ENCODE results near the gene BEX3. TPM values are rescaled to one million over a fixed set of nuclear protein-coding genes. Genes with fewer than 3 reads are reported as not detected.

Gene BEX3
- total RNA-seq, 2 donors from 2014 or later, result 127 to 136 TPM

- H3K27ac ChIP-seq, result no peak overlapping the region
- no peak overlapping the region for H3K4me3 ChIP-seq
- no peak for TF ChIP-seq CTCF (IDR thresholded peaks at IDR 0.05)
- H3K4me1 ChIP-seq (ENCODE audit: control insufficient read depth in 1 of 2, low read depth in 2 of 2), result no peaks in the 10 kb centered on the region
- H3K36me3 ChIP-seq, result no peaks in the 10 kb centered on the region
- H3K9me3 ChIP-seq, result no peaks in the 10 kb centered on the region
- no peaks in the 10 kb centered on the region for H3K27me3 ChIP-seq (replicated peaks; ENCODE audit: insufficient read depth)
- ATAC-seq (ENCODE audit: insufficient number of reproducible peaks, low FRiP score, low read depth) (no peak), DNase-seq (ENCODE audit: low spot score) (no peak)
These were observed 8.8 kb upstream of the BEX3 start for GRCh38 chrX:103367502-103367901.

- Histone ChIP-seq H3K9me3 (no peaks in the 10 kb centered on the region), H3K4me1 (ENCODE audit: control insufficient read depth in 1 of 2, low read depth in 2 of 2) (no peaks in the 10 kb centered on the region), H3K36me3 (no peaks in the 10 kb centered on the region), H3K27me3 (replicated peaks; ENCODE audit: insufficient read depth) (no peaks in the 10 kb centered on the region), H3K27ac (no peak overlapping the region), H3K4me3 (no peak overlapping the region)
- no peak for TF ChIP-seq CTCF (IDR thresholded peaks at IDR 0.05)
- no peak for DNase-seq (ENCODE audit: low spot score)
- ATAC-seq (ENCODE audit: insufficient number of reproducible peaks, low FRiP score, low read depth), result no peak
These were observed 6.9 kb upstream of the BEX3 start for GRCh38 chrX:103369479-103369878.

GRCh38 chrX:103372886-103373285 is 3.5 kb upstream of the BEX3 start:
- Histone ChIP-seq H3K36me3 (no peaks in the 10 kb centered on the region), H3K27ac (no peak overlapping the region), H3K4me3 (no peak overlapping the region), H3K27me3 (replicated peaks; ENCODE audit: insufficient read depth) (no peaks in the 10 kb centered on the region), H3K9me3 (no peaks in the 10 kb centered on the region), H3K4me1 (ENCODE audit: control insufficient read depth in 1 of 2, low read depth in 2 of 2) (no peaks in the 10 kb centered on the region)
- ATAC-seq (ENCODE audit: insufficient number of reproducible peaks, low FRiP score, low read depth) (no peak), DNase-seq (ENCODE audit: low spot score) (no peak)
- no peak for TF ChIP-seq CTCF (IDR thresholded peaks at IDR 0.05)

GRCh38 chrX:103373581-103373980 is 2.8 kb upstream of the BEX3 start:
- H3K4me1 ChIP-seq (ENCODE audit: control insufficient read depth in 1 of 2, low read depth in 2 of 2), result no peaks in the 10 kb centered on the region
- ATAC-seq (ENCODE audit: insufficient number of reproducible peaks, low FRiP score, low read depth) (no peak), DNase-seq (ENCODE audit: low spot score) (no peak)
- no peak overlapping the region for H3K4me3 ChIP-seq
- H3K27me3 ChIP-seq (replicated peaks; ENCODE audit: insufficient read depth), result no peaks in the 10 kb centered on the region
- H3K27ac ChIP-seq, result no peak overlapping the region
- TF ChIP-seq CTCF (IDR thresholded peaks at IDR 0.05), result no peak
- no peaks in the 10 kb centered on the region for H3K9me3 ChIP-seq
- H3K36me3 ChIP-seq, result no peaks in the 10 kb centered on the region

- no peaks in the 10 kb centered on the region for H3K4me1 ChIP-seq (ENCODE audit: control insufficient read depth in 1 of 2, low read depth in 2 of 2)
- peak overlapping the region; percentile 22 to 35 for H3K27ac ChIP-seq
- H3K36me3 ChIP-seq, result no peaks in the 10 kb centered on the region
- no peak for DNase-seq (ENCODE audit: low spot score)
- ATAC-seq (ENCODE audit: insufficient number of reproducible peaks, low FRiP score, low read depth), result no peak
- no peaks in the 10 kb centered on the region for H3K9me3 ChIP-seq
- no peaks in the 10 kb centered on the region for H3K27me3 ChIP-seq (replicated peaks; ENCODE audit: insufficient read depth)
- peak overlapping the region; percentile 78 for H3K4me3 ChIP-seq
- no peak for TF ChIP-seq CTCF (IDR thresholded peaks at IDR 0.05)
These were observed 614 bp downstream of the BEX3 start for GRCh38 chrX:103376979-103377324.
